Natural killer cell (primary cell): ENCODE results near the gene TSPAN18. TPM values are rescaled to one million over a fixed set of nuclear protein-coding genes. Genes with fewer than 3 reads are reported as not detected.

Experiments used
- ATAC-seq, 3 donors: fragments of 150-1000 bp in 2 of 3; fragments of 200-7000 bp in 1 of 3; cut with Tn5 transposase; 1 replicate in 1 of 3; 2 replicates in 2 of 3; pipeline ENCODE4 v1.10.0; 2021; ENCODE audit warnings: mild to moderate bottlenecking in 2 of 3, moderate library complexity in 2 of 3
- DNase-seq, 2 donors: peaks; one replicate each; pipeline versions ENCODE4 v3.0.0 to v3.0.0-alpha.2; 2013 to 2021; ENCODE audit warnings: mixed read lengths in 1 of 2
- H3K27ac ChIP-seq: one replicate; pipeline ENCODE4 v1.5.1; 2013; ENCODE audit warnings: mild to moderate bottlenecking, low read length
- H3K27me3 ChIP-seq: one replicate; pipeline ENCODE4 v1.6.1; 2013; ENCODE audit warnings: low read length; ENCODE audit not compliant: control insufficient read depth, insufficient read depth
- H3K36me3 ChIP-seq: one replicate; pipeline ENCODE4 v1.6.1; 2013; ENCODE audit warnings: low read length; ENCODE audit not compliant: control insufficient read depth, insufficient read depth
- H3K4me1 ChIP-seq: one replicate; pipeline ENCODE4 v1.6.1; 2013; ENCODE audit warnings: low read length; ENCODE audit not compliant: control insufficient read depth, insufficient read depth
- H3K4me3 ChIP-seq: one replicate; pipeline ENCODE4 v1.5.1; 2013; ENCODE audit warnings: low read length
- H3K9me3 ChIP-seq: one replicate; pipeline ENCODE4 v1.6.1; 2013; ENCODE audit warnings: low read length; ENCODE audit not compliant: control insufficient read depth, insufficient read depth
- H3K27ac Mint-ChIP-seq, 2 donors: one replicate each; pipeline ENCODE4 v1.8.0; 2022; ENCODE audit warnings: mild to moderate bottlenecking in 2 of 2, mixed read lengths in 2 of 2, moderate library complexity in 1 of 2
- H3K27me3 Mint-ChIP-seq, 2 donors: one replicate each; pipeline ENCODE4 v1.8.0; 2022; ENCODE audit warnings: low read depth in 2 of 2, mixed read lengths in 2 of 2
- H3K36me3 Mint-ChIP-seq: one replicate; pipeline ENCODE4 v1.8.0; 2022; ENCODE audit warnings: mixed read lengths
- H3K4me1 Mint-ChIP-seq, 2 donors: one replicate each; pipeline ENCODE4 v1.8.0; 2022; ENCODE audit warnings: mixed read lengths in 2 of 2
- H3K4me3 Mint-ChIP-seq: one replicate; pipeline ENCODE4 v1.8.0; 2022; ENCODE audit warnings: mild to moderate bottlenecking, moderate library complexity, mixed read lengths
- H3K9me3 Mint-ChIP-seq, 2 donors: one replicate each; pipeline ENCODE4 v1.8.0; 2022; ENCODE audit warnings: mixed read lengths in 2 of 2
- CTCF ChIP-seq: fragments of 200-600 bp; IDR thresholded peaks from one replicate; pipeline ENCODE4 v1.8.0; 2022; ENCODE audit warnings: antibody characterized with exemption
- WGBS: methylation state at CpG from one replicate; pipeline ENCODE4 v1.1.7; 2013; ENCODE audit warnings: missing lambda C conversion rate; ENCODE audit not compliant: insufficient coverage; 5-methylcytosine and 5-hydroxymethylcytosine counted together
- intact Hi-C: fragments of 100-400 bp; cut with micrococcal nuclease; formaldehyde crosslinking; loops from one replicate; pipeline ENCODE4 v1.14.2; 2022
- total RNA-seq, 4 donors: library from RNA; stranded (reverse); fragments of 120-200 nt in 1 of 4; gene quantifications; one replicate each; pipeline versions ENCODE4 v1.2.3 to v1.2.4, GENCODE V29; 2013 to 2022

Gene TSPAN18
- total RNA-seq, 3 donors from 2014 or later (not counting 1 experiment from before 2014, with no cell fraction given): 1.9 to 2.4 (median 2.3) TPM

GRCh38 chr11:44711787-44712608 lies 14.8 kb upstream of the TSPAN18 start:
- Histone ChIP-seq H3K9me3 (no peaks in the 10 kb centered on the region), H3K4me3 (no peak overlapping the region), H3K36me3 (no peaks in the 10 kb centered on the region), H3K4me1 (no peaks in the 10 kb centered on the region), H3K27me3 (no peaks in the 10 kb centered on the region), H3K27ac (no peak overlapping the region)
- Mint-ChIP-seq H3K27me3 (peaks cover 24 to 27% of the 10 kb centered on the region in 2 donors), H3K4me3 (no peak overlapping the region), H3K9me3 (no peaks in the 10 kb centered on the region), H3K27ac (no peak overlapping the region), H3K36me3 (no peaks in the 10 kb centered on the region), H3K4me1 (no peaks in the 10 kb centered on the region)
- DNase-seq (no peak), ATAC-seq (no peak)
- 83% methylated on average over 16 of the region's 16 CpGs for WGBS
- no peak for TF ChIP-seq CTCF
- intact Hi-C loops: no loop called here

- intact Hi-C loops: no loop called here
- Histone ChIP-seq H3K27me3 (no peaks in the 10 kb centered on the region), H3K4me1 (no peaks in the 10 kb centered on the region), H3K27ac (no peak overlapping the region), H3K4me3 (no peak overlapping the region), H3K9me3 (no peaks in the 10 kb centered on the region), H3K36me3 (no peaks in the 10 kb centered on the region)
- Mint-ChIP-seq H3K4me3 (no peak overlapping the region), H3K27ac (no peak overlapping the region), H3K27me3 (peaks cover 25 to 27% of the 10 kb centered on the region in 2 donors), H3K9me3 (no peaks in the 10 kb centered on the region), H3K4me1 (no peaks in the 10 kb centered on the region), H3K36me3 (no peaks in the 10 kb centered on the region)
- WGBS: 100% methylated on average over 1 of the region's 1 CpG
- DNase-seq (no peak), ATAC-seq (no peak)
- no peak for TF ChIP-seq CTCF
Measured at GRCh38 chr11:44713022-44713421, 13.7 kb upstream of the TSPAN18 start.

- Histone ChIP-seq H3K4me1 (no peaks in the 10 kb centered on the region), H3K27ac (no peak overlapping the region), H3K9me3 (no peaks in the 10 kb centered on the region), H3K36me3 (no peaks in the 10 kb centered on the region), H3K27me3 (no peaks in the 10 kb centered on the region), H3K4me3 (no peak overlapping the region)
- ATAC-seq (no peak), DNase-seq (no peak)
- Mint-ChIP-seq H3K36me3 (no peaks in the 10 kb centered on the region), H3K27ac (no peak overlapping the region), H3K27me3 (peaks cover 24 to 29% of the 10 kb centered on the region in 2 donors), H3K9me3 (no peaks in the 10 kb centered on the region), H3K4me3 (no peak overlapping the region), H3K4me1 (no peaks in the 10 kb centered on the region)
- no peak for TF ChIP-seq CTCF
- WGBS: 86% methylated on average over 6 of the region's 6 CpGs
- intact Hi-C loops: no loop called here
Measured at GRCh38 chr11:44716256-44716655, 10.5 kb upstream of the TSPAN18 start.

GRCh38 chr11:44718057-44718456 lies 8.7 kb upstream of the TSPAN18 start:
- H3K27ac ChIP-seq: no peak overlapping the region
- H3K36me3 Mint-ChIP-seq: no peaks in the 10 kb centered on the region

More at GRCh38 chr11:44718057-44718456, 8.7 kb upstream of the TSPAN18 start:
- ATAC-seq (no peak), DNase-seq (no peak)
- Mint-ChIP-seq H3K27ac (no peak overlapping the region), H3K4me1 (no peaks in the 10 kb centered on the region), H3K4me3 (no peak overlapping the region), H3K9me3 (no peaks in the 10 kb centered on the region), H3K27me3 (peaks cover 17 to 24% of the 10 kb centered on the region in 2 donors)
- Histone ChIP-seq H3K4me3 (no peak overlapping the region), H3K4me1 (no peaks in the 10 kb centered on the region), H3K27me3 (no peaks in the 10 kb centered on the region), H3K9me3 (no peaks in the 10 kb centered on the region), H3K36me3 (no peaks in the 10 kb centered on the region)
- TF ChIP-seq CTCF: no peak
- intact Hi-C loops: no loop called here
- WGBS: 76% methylated on average over 5 of the region's 5 CpGs
